Ishikawa (cell line): ENCODE data around the gene EZR.

ENCODE experiments used
- CEBPB ChIP-seq: IDR thresholded peaks from 2 replicates; pipeline ENCODE4 v1.6.1; 2012
- CREB1 ChIP-seq: IDR thresholded peaks from 2 replicates; pipeline ENCODE4 v1.6.1; 2012; ENCODE audit warnings: low read depth
- EGR1 ChIP-seq: IDR thresholded peaks from 2 replicates; pipeline ENCODE4 v1.6.1; 2012
- EP300 ChIP-seq: IDR thresholded peaks from 2 replicates; pipeline ENCODE4 v1.6.1; 2012; ENCODE audit warnings: borderline replicate concordance
- MAX ChIP-seq: IDR thresholded peaks from 2 replicates; pipeline ENCODE4 v1.6.1; 2012
- NFIC ChIP-seq: IDR thresholded peaks from 2 replicates; pipeline ENCODE4 v1.6.1; 2012
- RAD21 ChIP-seq: IDR thresholded peaks from 2 replicates; pipeline ENCODE4 v1.6.1; 2012; ENCODE audit warnings: low read depth
- REST ChIP-seq: IDR thresholded peaks from 2 replicates; pipeline ENCODE4 v1.6.1; 2012; ENCODE audit warnings: low read depth, mild to moderate bottlenecking
- TAF1 ChIP-seq: IDR thresholded peaks from 2 replicates; pipeline ENCODE4 v1.6.1; 2012; ENCODE audit warnings: low read depth, mild to moderate bottlenecking
- TEAD4 ChIP-seq: IDR thresholded peaks from 2 replicates; pipeline ENCODE4 v1.6.1; 2012
- USF1 ChIP-seq: IDR thresholded peaks from 2 replicates; pipeline ENCODE4 v1.6.1; 2012
- YY1 ChIP-seq: IDR thresholded peaks from 2 replicates; pipeline ENCODE4 v1.6.1; 2012; ENCODE audit warnings: low read depth
- ZBTB7A ChIP-seq: IDR thresholded peaks from 2 replicates; pipeline ENCODE4 v1.6.1; 2012; ENCODE audit warnings: low read depth

- TF ChIP-seq MAX (no peak), TEAD4 (no peak), RAD21 (no peak), EP300 (no peak), NFIC (no peak), USF1 (no peak), CREB1 (no peak), REST (no peak), YY1 (no peak), TAF1 (no peak), ZBTB7A (no peak), EGR1 (no peak), CEBPB (no peak)
Observed at GRCh38 chr6:158729906-158730540, 89.1 kb downstream of the EZR start.
